NT2/D1 (cell line): ENCODE measurements around the gene ACOX3.
"Not testable (repeated sequence)": the region's sequence is repeated elsewhere in the genome, so short reads cannot be mapped to it uniquely, and the experiment has no call there.

ENCODE experiments used
- DNase-seq: peaks from one replicate; pipeline ENCODE4 v3.0.0-alpha.2; 2011; ENCODE audit warnings: low read depth, low spot score
- H3K27me3 ChIP-seq: 2 replicates; pipeline ENCODE4 v1.6.0; 2011; ENCODE audit warnings: mild to moderate bottlenecking; ENCODE audit not compliant: insufficient read length, insufficient read depth
- H3K36me3 ChIP-seq: 2 replicates; pipeline ENCODE4 v1.6.1; 2011; ENCODE audit warnings: mild to moderate bottlenecking, low read length, mixed read lengths; ENCODE audit not compliant: insufficient read depth, insufficient read length
- H3K4me1 ChIP-seq: 2 replicates; pipeline ENCODE4 v1.5.1; 2011; ENCODE audit not compliant: insufficient read depth, insufficient read length
- H3K4me3 ChIP-seq: 2 replicates; pipeline ENCODE4 v1.5.1; 2011; ENCODE audit warnings: low read depth; ENCODE audit not compliant: insufficient read length
- H3K9ac ChIP-seq: 2 replicates; pipeline ENCODE4 v1.6.0; 2011; ENCODE audit warnings: low read depth; ENCODE audit not compliant: insufficient read length
- H3K9me3 ChIP-seq: 2 replicates; pipeline ENCODE4 v1.5.1; 2011; ENCODE audit warnings: mild to moderate bottlenecking, low read length; ENCODE audit not compliant: insufficient read depth
- SUZ12 ChIP-seq: IDR thresholded peaks from 2 replicates; pipeline ENCODE4 v1.6.1; 2011; ENCODE audit not compliant: insufficient read length, insufficient read depth; ENCODE audit errors: extremely low read depth
- YY1 ChIP-seq: IDR thresholded peaks from 2 replicates; pipeline ENCODE4 v1.6.1; 2011; ENCODE audit not compliant: insufficient read length, insufficient read depth
- ZNF274 ChIP-seq: IDR thresholded peaks from 2 replicates; pipeline ENCODE4 v1.6.1; 2011; ENCODE audit warnings: mild to moderate bottlenecking, low read depth, low read length

ACOX3 gene

DNA sequence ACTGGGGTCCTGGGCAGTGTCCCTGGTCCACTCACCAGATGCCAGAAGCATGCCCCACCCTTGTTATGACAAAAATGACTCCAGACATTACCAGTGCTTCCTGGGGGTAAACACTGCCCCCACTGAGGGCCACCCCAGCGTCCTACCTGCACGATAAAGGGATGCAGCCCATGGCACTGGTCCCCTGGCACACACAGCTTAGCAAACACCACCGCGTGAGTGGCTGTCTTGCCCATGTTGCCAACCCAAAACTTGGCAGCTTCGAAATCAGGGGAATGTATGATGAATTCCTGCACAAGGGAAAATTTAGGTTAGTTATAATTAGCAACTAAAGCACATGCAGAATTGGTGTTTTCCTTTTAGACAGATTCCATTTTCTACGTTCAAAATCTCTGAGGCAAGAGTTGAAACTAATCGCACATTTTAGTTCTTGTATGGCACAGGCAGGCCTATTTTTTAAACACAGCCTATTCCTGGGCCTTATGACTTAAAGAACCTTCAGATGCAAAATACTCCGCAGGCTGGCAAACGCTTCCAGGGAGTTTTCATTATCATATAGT is 30.4 kb downstream of the ACOX3 start:
- H3K9ac ChIP-seq = no peak overlapping the region
- DNase-seq = no peak
- peaks cover 15% of the 10 kb centered on the region for H3K4me1 ChIP-seq
- TF ChIP-seq YY1 = no peak
- no peak for TF ChIP-seq ZNF274
- TF ChIP-seq SUZ12 = no peak
- H3K4me3 ChIP-seq = no peak overlapping the region
- H3K9me3 ChIP-seq = peaks cover 12% of the 10 kb centered on the region; the same call in 1 of the 2 replicates
- H3K27me3 ChIP-seq = no peaks in the 10 kb centered on the region
- H3K36me3 ChIP-seq = peaks cover 60% of the 10 kb centered on the region

DNA sequence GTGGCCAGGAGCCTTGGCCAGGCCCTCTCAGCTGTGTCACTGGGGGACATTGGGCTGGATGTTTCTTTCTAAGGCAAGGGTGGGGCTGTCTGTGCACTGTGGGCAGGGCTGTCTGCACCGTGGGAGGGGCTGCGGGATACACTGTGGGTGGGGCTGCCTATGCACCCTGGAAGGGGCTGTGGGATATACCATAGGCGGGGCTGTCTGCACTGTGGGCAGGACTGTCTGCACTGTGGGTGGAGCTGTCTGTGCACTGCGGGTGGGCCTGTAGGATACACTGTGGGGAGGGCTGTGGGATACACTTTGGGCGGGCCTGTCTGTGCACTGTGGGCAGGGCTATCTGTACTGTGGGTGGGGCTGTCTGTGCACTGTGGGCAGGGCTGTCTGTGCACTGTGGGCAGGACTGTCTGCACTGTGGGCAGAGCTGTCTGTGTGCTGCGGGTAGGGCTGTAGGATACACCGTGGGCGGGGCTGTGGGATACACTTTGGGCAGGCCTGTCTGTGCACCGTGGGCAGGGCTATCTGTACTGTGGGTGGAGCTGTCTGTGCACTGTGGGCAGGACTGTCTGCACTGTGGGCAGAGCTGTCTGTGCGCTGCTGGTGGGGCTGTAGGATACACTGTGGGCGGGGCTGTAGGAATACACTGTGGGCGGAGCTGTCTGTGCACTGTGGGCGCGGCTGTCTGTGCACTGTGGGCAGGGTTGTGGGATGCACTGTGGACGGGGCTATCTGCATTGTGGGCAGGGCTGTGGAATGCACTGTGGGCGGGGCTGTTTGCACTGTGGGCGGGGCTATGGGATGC is 31.1 kb downstream of the ACOX3 start:
- Histone ChIP-seq H3K36me3 (peaks cover 59% of the 10 kb centered on the region), H3K9ac (no peak overlapping the region), H3K4me1 (peaks cover 15% of the 10 kb centered on the region), H3K27me3 (no peaks in the 10 kb centered on the region), H3K4me3 (no peak overlapping the region), H3K9me3 (peaks cover 12% of the 10 kb centered on the region; the same call in 1 of the 2 replicates)
- no peak for DNase-seq
- TF ChIP-seq ZNF274 = no peak
- no peak for TF ChIP-seq SUZ12
- no peak for TF ChIP-seq YY1

DNA sequence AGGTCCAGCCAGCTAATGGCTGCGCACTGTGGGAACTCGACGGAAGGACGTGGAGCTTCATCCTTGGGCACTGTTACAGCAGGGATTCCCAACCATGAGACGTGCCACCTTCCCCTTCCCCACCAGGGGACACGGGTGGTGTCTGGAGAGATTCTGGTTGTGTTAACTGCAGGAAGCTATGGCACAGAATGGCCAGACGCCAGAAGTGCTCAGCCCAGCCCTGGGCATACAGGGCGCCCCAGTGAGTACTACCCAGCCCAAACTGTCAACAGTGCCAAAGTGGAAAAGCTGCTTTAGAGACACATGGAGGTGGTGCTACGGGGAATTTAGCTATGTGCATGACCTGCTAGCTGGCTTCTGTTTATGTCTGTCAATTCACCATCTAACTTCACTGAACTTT is 32.8 kb downstream of the ACOX3 start:
- Histone ChIP-seq H3K9me3 (peaks cover 12% of the 10 kb centered on the region; the same call in 1 of the 2 replicates), H3K4me1 (peaks cover 15% of the 10 kb centered on the region), H3K36me3 (peaks cover 46% of the 10 kb centered on the region), H3K4me3 (no peak overlapping the region), H3K27me3 (no peaks in the 10 kb centered on the region), H3K9ac (peak overlapping the region; percentile 8)
- no peak for DNase-seq
- TF ChIP-seq ZNF274 (no peak), SUZ12 (no peak)

DNA sequence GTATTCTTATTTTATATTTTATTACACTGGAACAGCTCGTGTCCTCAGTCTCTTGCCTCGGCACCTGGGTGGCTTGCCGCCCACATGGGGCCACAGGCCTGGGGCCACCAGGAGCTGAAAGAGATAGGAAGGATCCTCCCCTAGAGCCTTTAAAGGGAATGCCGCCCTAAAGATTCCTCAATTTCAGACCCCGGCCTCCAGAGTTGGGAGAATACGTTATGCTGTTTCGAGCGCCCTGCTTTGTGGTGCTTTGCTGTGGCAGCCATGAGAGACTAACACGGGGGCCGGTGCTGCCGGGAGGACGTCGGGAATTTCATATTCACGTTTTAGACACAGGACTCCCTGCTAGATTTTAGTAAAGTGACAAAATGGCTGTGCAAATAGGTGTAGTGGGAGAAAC is 33.2 kb downstream of the ACOX3 start:
- Histone ChIP-seq H3K4me3 (no peak overlapping the region), H3K27me3 (no peaks in the 10 kb centered on the region), H3K9ac (peak overlapping the region; percentile 8), H3K4me1 (peaks cover 15% of the 10 kb centered on the region), H3K36me3 (peaks cover 42% of the 10 kb centered on the region), H3K9me3 (peaks cover 12% of the 10 kb centered on the region; the same call in 1 of the 2 replicates)
- TF ChIP-seq ZNF274 (no peak), SUZ12 (no peak), YY1 (no peak)
- no peak for DNase-seq

DNA sequence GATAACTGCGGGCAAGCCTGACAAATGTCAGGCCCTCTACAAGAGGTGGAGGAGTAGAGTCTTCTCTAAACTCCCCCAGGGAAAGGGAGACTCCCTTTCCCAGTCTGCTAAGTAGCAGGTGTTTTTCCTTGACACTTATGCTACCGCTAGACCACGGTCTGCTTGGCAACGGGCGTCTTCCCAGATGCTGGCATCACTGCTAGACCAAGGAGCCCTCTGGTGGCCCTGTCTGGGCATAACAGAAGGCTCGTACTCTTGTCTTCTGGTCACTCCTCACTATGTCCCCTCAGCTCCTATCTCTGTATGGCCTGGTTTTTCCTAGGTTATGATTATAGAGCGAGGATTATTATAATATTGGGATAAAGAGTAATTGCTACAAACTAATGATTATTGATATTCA is 33.6 kb downstream of the ACOX3 start:
- Histone ChIP-seq H3K9me3 (peaks cover 12% of the 10 kb centered on the region; the same call in 1 of the 2 replicates), H3K36me3 (peaks cover 43% of the 10 kb centered on the region), H3K4me1 (peaks cover 13% of the 10 kb centered on the region)
- DNase-seq, H3K4me3 ChIP-seq, H3K9ac ChIP-seq, H3K27me3 ChIP-seq: not testable (repeated sequence)

DNA sequence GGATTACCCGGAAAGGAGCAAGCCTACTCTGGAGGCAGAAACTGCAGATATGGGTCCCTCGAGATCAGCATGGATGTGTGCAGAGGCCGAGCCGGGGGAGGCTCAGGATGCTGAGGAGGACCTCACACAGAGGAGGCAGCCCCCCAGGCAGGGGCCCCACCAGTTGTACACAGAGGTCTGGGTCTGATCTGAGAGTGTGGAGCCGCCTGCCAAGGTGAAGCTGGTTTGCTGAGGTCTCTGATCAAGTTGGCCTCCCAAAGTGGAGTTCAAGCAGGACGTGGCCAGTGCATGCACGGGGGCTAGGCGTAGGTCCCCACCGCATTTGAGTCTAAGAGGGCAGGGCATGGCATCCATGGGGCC is 35.0 kb downstream of the ACOX3 start:
- Histone ChIP-seq H3K9me3 (peaks cover 12% of the 10 kb centered on the region; the same call in 1 of the 2 replicates), H3K27me3 (no peaks in the 10 kb centered on the region), H3K9ac (no peak overlapping the region), H3K4me3 (no peak overlapping the region), H3K4me1 (peaks cover 6% of the 10 kb centered on the region), H3K36me3 (peaks cover 43% of the 10 kb centered on the region)
- no peak for DNase-seq
- TF ChIP-seq SUZ12 (no peak), ZNF274 (no peak), YY1 (no peak)

DNA sequence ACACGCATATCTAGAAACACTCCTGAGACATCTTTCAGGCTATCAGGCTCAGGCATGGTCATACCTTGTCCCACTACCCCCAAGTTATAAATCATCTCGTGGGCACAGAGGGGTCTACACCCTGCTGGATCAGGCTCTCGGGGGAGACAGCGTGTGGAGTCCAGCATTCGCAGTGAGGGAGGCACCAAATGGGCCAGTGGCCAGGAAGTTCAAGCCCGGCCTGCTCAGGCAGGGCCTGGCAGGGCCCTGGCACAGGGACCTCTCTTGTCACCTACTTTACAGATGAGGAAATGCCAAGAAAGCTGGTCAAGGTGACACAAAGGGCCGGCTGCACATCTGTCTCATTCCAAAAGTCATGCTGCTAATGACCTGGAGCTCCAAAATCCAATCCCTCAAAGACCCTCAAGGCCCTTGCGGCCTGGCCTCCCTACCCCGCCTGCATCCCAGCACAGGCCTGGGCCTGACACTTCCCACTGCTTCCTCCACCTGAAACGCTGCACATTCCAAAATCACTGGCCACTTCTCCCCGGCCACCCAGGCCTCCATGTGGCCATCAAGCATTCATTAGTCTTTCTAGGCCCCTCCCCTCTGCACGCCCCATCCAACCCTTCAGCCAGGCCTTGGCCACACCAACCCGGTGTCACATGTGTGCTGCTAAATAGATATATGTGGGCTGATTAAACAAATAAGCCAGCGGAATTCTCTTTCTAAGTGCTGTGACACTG is 35.6 kb downstream of the ACOX3 start:
- H3K9me3 ChIP-seq = peaks cover 12% of the 10 kb centered on the region; the same call in 1 of the 2 replicates
- H3K4me1 ChIP-seq = peaks cover 6% of the 10 kb centered on the region
- H3K27me3 ChIP-seq = no peaks in the 10 kb centered on the region
- TF ChIP-seq YY1 = no peak
- TF ChIP-seq SUZ12 = no peak
- no peak for TF ChIP-seq ZNF274
- H3K9ac ChIP-seq = no peak overlapping the region
- peaks cover 41% of the 10 kb centered on the region for H3K36me3 ChIP-seq
- no peak for DNase-seq
- no peak overlapping the region for H3K4me3 ChIP-seq
